MM.1S (cell line): ENCODE data around the gene PUM1.

Experiments used
- DNase-seq: peaks from one replicate; pipeline ENCODE4 v3.0.0-alpha.2; 2015
- H2AFZ ChIP-seq: fragments of 300-600 bp; sonication (generic); 2 replicates; pipeline ENCODE4 v1.6.0; 2016; ENCODE audit warnings: antibody characterized with exemption, low read length
- H3F3A ChIP-seq: fragments of 300-600 bp; sonication (generic); 2 replicates; pipeline ENCODE4 v1.6.1; 2016; ENCODE audit warnings: mild to moderate bottlenecking, antibody characterized with exemption, low read length, moderate library complexity, mixed read lengths; ENCODE audit not compliant: insufficient read depth
- H3K27ac ChIP-seq: fragments of 300-600 bp; sonication (generic); 2 replicates; pipeline ENCODE4 v1.5.1; 2016; ENCODE audit warnings: mild to moderate bottlenecking, low read length
- H3K27me3 ChIP-seq: fragments of 300-600 bp; sonication (generic); replicated peaks from 2 replicates; pipeline ENCODE4 v1.6.0; 2016; ENCODE audit warnings: low read length; ENCODE audit not compliant: insufficient read depth
- H3K36me3 ChIP-seq: fragments of 300-600 bp; sonication (generic); replicated peaks from 2 replicates; pipeline ENCODE4 v1.6.1; 2016; ENCODE audit warnings: mild to moderate bottlenecking, low read length, mixed read lengths; ENCODE audit not compliant: insufficient read depth
- H3K4me1 ChIP-seq: fragments of 300-600 bp; sonication (generic); 2 replicates; pipeline ENCODE4 v1.6.1; 2016; ENCODE audit warnings: low read length, mixed read lengths
- H3K4me2 ChIP-seq: fragments of 300-600 bp; sonication (generic); 2 replicates; pipeline ENCODE4 v1.6.0; 2016; ENCODE audit warnings: low read depth, low read length
- H3K4me3 ChIP-seq: fragments of 300-600 bp; sonication (generic); 2 replicates; pipeline ENCODE4 v1.5.1; 2016; ENCODE audit warnings: low read length, mixed read lengths
- H3K79me2 ChIP-seq: fragments of 300-600 bp; sonication (generic); 2 replicates; pipeline ENCODE4 v1.6.1; 2016; ENCODE audit warnings: mixed run types, low read length, mixed read lengths
- H3K9ac ChIP-seq: fragments of 300-600 bp; sonication (generic); 2 replicates; pipeline ENCODE4 v1.6.1; 2016; ENCODE audit warnings: low read length, mixed read lengths
- H3K9me2 ChIP-seq: fragments of 300-600 bp; sonication (generic); replicated peaks from 2 replicates; pipeline ENCODE4 v1.6.1; 2016; ENCODE audit warnings: mild to moderate bottlenecking, low read length, mixed read lengths; ENCODE audit not compliant: insufficient read depth
- H3K9me3 ChIP-seq: fragments of 300-600 bp; sonication (generic); replicated peaks from 2 replicates; pipeline ENCODE4 v1.6.1; 2016; ENCODE audit warnings: mild to moderate bottlenecking, low read length, mixed read lengths; ENCODE audit not compliant: insufficient read depth
- H4K20me1 ChIP-seq: fragments of 300-600 bp; sonication (generic); 2 replicates; pipeline ENCODE4 v1.6.1; 2016; ENCODE audit warnings: mild to moderate bottlenecking, low read length, moderate library complexity, mixed read lengths; ENCODE audit not compliant: insufficient read depth
- EZH2 ChIP-seq: fragments of 300-600 bp; sonication (generic); optimal IDR thresholded peaks from 2 replicates; pipeline ENCODE3; 2017; ENCODE audit warnings: low read depth, mild to moderate bottlenecking, antibody characterized with exemption, low read length, mixed read lengths
- EZH2phosphoT487 ChIP-seq: fragments of 300-600 bp; sonication (generic); IDR thresholded peaks from 2 replicates; pipeline ENCODE4 v1.6.1; 2018; ENCODE audit warnings: antibody characterized with exemption, low read length
- TF ChIP-seq, protein P1 (sequence below): fragments of 300-600 bp; sonication (generic); IDR thresholded peaks from 2 replicates; pipeline ENCODE4 v1.5.1; 2016; ENCODE audit warnings: antibody characterized with exemption, low read length, mixed read lengths

PUM1 gene

DNA sequence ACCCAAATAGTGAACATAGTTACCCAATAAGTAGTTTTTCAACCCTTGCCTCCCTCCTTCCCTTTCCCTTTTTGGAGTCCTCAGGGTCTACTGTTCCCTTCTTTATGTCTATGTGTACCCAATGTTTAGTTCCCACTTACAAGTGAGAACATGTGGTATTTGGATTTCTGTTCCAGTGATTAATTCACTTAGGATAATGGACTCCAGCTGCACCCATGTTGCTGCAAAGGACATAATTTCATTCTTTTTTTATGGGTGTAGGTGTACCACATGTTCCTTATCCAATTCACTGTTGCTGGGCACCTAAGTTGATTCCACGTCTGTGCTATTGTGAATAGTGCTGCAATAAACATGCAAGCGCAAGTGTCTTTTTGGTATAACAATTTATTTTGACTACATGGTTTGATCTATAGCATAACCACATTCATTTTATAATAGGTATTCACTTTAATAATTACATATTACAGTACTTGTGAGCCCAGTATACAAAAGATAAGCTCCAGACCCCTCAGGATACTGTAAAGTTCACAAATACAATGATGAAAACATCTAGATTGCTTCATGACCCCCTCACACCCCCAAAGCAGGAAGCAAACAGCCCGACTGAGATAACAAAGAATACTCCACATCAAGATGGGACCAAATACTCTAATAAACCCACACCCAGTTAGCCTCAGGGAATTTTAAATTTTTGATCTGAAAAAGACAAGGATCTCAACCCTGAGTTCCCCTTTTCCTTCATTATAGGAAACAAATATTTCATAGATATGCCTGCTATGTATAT is 45.3 kb downstream of the PUM1 start:
- Histone ChIP-seq H2AFZ (no peak overlapping the region), H3K27ac (no peak overlapping the region), H3K4me2 (no peak overlapping the region), H4K20me1 (peaks cover 66% of the 10 kb centered on the region), H3K4me1 (no peaks in the 10 kb centered on the region), H3F3A (0 out of 2 replicates have a peak, but pooled peaks cover 6% of the 10 kb centered on the region), H3K79me2 (peaks cover 99% of the 10 kb centered on the region), H3K9ac (no peak overlapping the region), H3K27me3 (no peaks in the 10 kb centered on the region), H3K9me2 (no peaks in the 10 kb centered on the region), H3K4me3 (no peak overlapping the region), H3K36me3 (no peaks in the 10 kb centered on the region), H3K9me3 (no peaks in the 10 kb centered on the region)
- no peak for DNase-seq
- no peak for TF ChIP-seq EZH2
- no peak for TF ChIP-seq EZH2phosphoT487
- TF ChIP-seq, protein P1, sequence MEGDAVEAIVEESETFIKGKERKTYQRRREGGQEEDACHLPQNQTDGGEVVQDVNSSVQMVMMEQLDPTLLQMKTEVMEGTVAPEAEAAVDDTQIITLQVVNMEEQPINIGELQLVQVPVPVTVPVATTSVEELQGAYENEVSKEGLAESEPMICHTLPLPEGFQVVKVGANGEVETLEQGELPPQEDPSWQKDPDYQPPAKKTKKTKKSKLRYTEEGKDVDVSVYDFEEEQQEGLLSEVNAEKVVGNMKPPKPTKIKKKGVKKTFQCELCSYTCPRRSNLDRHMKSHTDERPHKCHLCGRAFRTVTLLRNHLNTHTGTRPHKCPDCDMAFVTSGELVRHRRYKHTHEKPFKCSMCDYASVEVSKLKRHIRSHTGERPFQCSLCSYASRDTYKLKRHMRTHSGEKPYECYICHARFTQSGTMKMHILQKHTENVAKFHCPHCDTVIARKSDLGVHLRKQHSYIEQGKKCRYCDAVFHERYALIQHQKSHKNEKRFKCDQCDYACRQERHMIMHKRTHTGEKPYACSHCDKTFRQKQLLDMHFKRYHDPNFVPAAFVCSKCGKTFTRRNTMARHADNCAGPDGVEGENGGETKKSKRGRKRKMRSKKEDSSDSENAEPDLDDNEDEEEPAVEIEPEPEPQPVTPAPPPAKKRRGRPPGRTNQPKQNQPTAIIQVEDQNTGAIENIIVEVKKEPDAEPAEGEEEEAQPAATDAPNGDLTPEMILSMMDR, result no peak

DNA sequence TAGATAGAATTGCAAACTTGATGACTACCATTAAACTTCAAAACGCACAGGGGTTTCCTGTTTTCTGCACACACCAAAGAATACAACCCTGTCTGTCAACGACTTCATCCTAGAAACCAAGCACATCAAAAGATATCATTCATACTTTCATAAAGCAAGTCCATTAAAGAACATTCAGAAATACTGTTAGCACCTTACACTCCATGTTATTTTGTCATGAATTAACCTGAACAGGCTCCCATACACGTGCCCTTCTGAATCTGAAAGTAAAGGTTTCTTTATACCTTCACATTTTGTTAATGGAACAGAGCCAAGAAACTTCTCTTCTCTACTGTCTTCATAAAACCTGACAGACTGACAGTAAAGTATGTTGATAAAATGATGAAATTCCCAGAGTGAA is 46.1 kb downstream of the PUM1 start:
- no peaks in the 10 kb centered on the region for H3K36me3 ChIP-seq
- H3F3A ChIP-seq, result 0 out of 2 replicates have a peak, but pooled peaks cover 6% of the 10 kb centered on the region
- no peaks in the 10 kb centered on the region for H3K9me2 ChIP-seq
- peaks cover 99% of the 10 kb centered on the region for H3K79me2 ChIP-seq
- no peaks in the 10 kb centered on the region for H3K27me3 ChIP-seq
- H3K4me1 ChIP-seq, result no peaks in the 10 kb centered on the region
- no peak overlapping the region for H3K27ac ChIP-seq
- H4K20me1 ChIP-seq, result peaks cover 58% of the 10 kb centered on the region
- no peaks in the 10 kb centered on the region for H3K9me3 ChIP-seq
- no peak overlapping the region for H3K4me2 ChIP-seq
- TF ChIP-seq, protein P1, result no peak
- no peak for TF ChIP-seq EZH2phosphoT487
- TF ChIP-seq EZH2, result no peak
- no peak overlapping the region for H3K4me3 ChIP-seq
- no peak overlapping the region for H3K9ac ChIP-seq
- no peak for DNase-seq
- no peak overlapping the region for H2AFZ ChIP-seq

DNA sequence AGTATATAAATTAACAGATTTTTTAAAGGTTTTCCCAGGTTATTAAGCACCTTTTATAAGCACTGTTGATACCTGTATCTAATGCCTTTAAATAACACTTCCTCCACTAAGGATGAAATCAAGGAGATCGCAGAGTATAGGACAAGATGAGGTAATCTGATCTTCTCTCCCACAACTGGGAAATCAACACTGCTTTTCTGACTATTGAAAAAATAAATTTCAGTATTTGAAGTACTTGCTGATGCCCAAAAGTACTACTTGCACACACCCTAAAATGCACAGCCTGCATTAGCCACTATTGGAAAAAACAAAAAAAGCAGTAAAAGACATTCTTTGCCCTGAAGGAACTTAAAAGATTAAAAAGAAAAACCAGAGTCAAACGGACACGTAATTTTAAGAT is 48.6 kb downstream of the PUM1 start:
- Histone ChIP-seq H3K79me2 (peaks cover 99% of the 10 kb centered on the region), H4K20me1 (peaks cover 63% of the 10 kb centered on the region), H3F3A (0 out of 2 replicates have a peak, but pooled peaks cover 6% of the 10 kb centered on the region), H3K4me3 (no peak overlapping the region), H3K27me3 (no peaks in the 10 kb centered on the region), H3K27ac (no peak overlapping the region), H3K9me2 (no peaks in the 10 kb centered on the region), H3K36me3 (no peaks in the 10 kb centered on the region), H3K4me2 (no peak overlapping the region), H3K4me1 (peaks cover 9% of the 10 kb centered on the region; the same call in 1 of the 2 replicates), H3K9ac (no peak overlapping the region), H2AFZ (no peak overlapping the region), H3K9me3 (no peaks in the 10 kb centered on the region)
- TF ChIP-seq, protein P1, result no peak
- no peak for TF ChIP-seq EZH2phosphoT487
- TF ChIP-seq EZH2, result no peak
- no peak for DNase-seq
